Measurements from ENCODE around the gene UNG.
"Not testable (repeated sequence)": the region's sequence is repeated elsewhere in the genome, so short reads cannot be mapped to it uniquely, and the experiment has no call there.

Gene UNG

DNA sequence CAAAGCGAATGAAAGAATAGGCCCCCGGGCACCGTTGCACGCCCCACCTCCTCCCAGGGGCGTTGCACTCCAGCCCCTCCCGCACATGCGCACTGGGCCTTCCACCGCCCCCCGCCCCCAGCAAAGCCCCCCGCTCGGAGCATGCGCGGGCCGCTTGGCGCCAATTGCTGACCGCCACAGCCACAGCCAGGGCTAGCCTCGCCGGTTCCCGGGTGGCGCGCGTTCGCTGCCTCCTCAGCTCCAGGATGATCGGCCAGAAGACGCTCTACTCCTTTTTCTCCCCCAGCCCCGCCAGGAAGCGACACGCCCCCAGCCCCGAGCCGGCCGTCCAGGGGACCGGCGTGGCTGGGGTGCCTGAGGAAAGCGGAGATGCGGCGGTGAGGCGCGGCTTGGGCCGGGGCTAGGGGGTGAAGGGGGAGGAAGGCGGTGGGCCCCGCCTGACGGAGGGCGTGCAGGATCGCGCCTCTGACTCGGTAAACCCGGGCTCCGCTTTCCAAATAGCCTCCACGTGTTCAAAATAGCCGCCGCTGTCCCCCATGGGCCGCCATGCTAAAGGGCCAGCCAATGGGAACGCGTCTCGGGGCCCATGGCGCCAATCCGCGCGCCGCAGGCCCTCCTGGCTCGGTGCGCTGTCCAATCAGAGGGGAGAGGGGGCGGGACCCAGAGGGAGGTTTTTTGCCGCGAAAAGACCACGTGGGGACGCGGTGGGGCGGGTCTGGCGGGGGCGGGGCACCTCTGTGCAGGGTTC is at the start of gene UNG:
Gene UNG, plus strand, starts transcription at position 163 of the 748 bp plus-strand sequence. Its CDS starts 83 bp downstream, at position 246.
- DNase-seq (ENCODE audit: low read depth in 3 of 3) = peak; percentile 93 to 96 (median 96)

DNA sequence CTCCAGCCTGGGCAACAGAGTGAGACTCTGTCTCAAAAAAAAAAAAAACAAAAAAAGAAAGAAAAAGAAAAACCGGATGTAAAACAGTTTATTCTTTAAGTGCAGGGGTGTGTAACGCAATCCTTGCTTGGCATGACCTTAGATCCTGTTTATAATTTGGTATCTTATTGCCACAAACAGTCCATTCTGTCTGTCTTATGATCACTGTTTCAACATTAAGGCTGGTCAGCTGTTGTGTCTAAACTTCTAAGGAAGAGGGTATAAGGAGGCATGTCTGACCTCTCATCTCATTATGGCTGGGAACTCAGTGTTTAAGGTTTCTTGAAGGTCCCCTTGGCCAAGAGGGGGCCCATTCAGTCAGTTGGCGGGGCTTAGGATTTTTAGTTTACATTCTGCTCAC is 48.7 kb upstream of the UNG start:
- not testable (repeated sequence) for DNase-seq (ENCODE audit: low read depth in 3 of 3)

DNA sequence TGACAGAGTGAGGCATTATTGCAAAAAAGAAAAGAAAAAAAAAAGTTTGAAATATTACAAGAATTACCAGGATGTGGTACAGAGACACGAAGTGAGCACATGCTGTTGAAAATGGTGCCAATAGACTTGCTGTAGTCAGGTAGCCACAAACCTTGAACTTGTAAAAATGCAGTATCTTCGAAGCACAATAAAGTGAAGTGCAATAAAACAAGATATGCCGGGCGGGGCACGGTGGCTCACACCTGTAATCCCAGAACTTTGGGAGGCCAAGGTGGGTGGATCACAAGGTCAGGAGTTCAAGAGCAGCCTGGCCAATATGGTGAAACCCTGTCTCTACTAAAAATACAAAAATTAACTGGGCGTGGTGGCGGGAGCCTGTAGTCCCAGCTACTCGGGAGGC is 47.6 kb upstream of the UNG start:
- DNase-seq (ENCODE audit: low read depth in 3 of 3) = not testable (repeated sequence)

DNA sequence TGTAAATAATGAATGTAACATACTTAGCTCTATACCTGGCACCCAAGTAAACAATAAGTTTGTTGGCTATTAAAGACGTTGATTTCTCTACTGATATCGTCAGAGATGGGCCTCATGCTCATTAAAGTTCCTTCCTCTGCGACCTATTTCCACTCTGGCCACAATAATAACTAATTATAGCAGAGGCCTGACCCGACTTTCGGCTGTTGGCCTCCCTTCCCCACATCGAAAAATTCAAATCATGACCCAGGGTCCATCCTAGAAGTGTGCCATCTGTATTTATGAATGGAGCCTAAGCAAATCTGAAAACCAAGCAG is 45.3 kb upstream of the UNG start:
- no peak for DNase-seq (ENCODE audit: low read depth in 3 of 3)

DNA sequence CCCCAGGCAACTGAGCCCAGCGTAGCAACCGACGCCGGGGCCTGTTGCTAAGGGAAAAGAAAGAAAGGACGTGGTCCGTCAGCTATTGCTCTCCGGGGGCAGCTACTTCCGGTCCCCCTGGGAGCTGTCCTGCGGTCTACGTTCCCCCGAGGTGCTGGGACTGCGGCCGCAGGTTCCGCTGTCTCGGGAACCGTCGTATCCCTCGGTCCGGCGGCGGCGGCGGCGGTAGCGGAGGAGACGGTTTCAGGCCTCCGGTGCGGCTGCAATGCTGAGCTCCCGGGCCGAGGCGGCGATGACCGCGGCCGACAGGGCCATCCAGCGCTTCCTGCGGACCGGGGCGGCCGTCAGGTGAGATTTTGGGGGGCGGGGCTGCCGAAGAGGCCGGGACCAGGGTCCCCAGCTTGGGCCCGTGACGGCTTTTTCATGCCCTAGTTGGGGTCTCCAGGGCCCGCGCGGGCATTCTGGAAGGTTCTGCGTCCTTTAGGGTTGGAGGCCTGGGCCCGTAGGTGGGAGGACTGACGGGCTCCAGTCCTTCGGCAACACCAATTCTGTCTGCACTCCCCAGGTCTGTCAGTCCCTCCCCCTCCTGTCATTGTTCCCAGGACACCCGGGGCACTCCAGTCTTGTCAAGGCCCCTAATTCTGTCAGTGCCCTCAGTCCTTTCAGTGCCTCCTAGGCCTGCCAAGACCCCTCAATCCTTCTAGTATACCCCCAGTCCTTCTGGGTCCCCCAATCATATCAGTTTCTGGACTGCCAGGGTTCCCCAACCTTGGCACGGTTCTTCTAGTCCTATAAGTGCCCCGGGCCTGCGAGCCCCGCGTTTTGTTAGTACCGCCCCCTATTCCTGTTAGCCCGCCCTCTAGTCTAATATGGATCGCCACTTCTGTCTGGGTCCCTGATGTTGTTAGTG is 44.7 kb upstream of the UNG start, which contains the start of gene USP30:
Gene USP30, plus strand, starts transcription at position 163 of the 910 bp plus-strand sequence. Its CDS starts 103 bp downstream, at position 266.
- peak; percentile 71 to 82 (median 73) for DNase-seq (ENCODE audit: low read depth in 3 of 3)

DNA sequence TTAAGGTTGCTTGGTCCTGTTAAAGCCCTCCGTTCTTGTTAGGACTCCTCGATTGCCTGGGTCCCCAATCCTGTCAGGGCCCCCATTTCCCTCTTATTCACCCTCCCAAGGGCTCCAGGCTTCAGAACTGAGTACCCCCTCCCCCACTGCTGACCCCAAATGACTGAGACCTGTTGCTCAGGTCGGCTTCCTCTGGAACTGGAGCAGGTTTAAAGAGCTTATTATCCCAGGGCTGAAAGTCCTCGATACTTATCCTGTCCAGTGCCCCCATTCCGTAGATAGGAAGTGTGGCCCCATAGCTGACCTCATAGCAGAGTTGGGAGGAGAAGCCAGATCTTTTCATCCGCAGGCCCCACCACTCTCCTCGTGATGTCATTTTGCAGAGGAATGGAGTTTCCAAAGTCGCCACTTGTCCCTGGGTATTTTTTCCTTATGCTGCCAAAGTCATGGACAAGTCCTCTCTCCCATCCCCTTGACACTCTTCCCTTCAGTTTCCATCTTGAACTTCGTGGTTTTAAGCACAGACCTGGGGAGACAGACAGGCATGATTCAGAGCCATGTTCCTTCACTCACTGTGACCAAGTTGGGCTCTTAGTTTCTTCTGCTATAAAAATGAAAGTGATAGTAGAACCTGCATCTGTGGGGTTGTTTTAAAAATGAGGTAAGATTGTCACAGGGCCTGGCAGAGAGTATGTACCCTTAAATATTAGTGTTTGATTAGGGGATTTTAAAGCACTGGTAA is 43.8 kb upstream of the UNG start:
- DNase-seq (ENCODE audit: low read depth in 3 of 3) = peak; percentile 9 to 22 (median 17)

DNA sequence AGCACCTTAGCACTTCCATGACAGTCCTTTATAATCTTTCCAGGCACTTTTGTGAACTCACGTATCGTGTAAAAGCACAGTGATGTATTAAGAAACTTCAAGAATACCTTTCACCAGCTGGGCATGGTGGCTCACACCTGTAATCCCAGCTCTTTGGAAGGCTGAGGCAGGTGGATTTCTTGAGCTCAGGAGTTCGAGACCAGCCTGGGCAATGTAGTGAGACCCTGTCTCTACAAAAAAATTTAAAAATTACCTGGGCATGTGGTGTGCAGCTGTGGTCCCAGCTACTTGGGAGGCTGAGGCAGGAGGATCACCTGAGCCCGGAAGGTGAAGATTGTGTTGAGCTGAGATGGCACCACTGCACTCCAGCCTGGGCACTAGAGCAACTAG is 43.3 kb upstream of the UNG start:
- DNase-seq (ENCODE audit: low read depth in 3 of 3) = not testable (repeated sequence)

DNA sequence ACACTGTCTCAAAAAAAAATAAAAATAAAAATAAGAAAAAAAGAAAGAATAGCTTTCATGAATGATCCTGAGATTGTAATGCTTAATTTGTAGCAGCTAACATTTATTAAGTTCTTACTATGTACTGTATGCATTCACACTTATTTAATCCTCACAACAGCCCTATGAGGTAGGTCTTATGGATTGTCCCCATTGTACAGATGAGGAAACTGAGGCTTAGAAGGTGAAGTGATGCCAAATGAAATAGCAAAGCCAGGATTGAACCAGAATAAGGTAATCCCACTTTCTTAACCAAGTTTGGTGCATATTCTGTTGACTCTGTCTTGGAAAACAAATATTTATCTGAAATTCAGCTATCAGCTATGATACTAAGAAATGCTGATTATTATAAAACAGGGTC is 42.9 kb upstream of the UNG start:
- DNase-seq (ENCODE audit: low read depth in 3 of 3) = no peak

DNA sequence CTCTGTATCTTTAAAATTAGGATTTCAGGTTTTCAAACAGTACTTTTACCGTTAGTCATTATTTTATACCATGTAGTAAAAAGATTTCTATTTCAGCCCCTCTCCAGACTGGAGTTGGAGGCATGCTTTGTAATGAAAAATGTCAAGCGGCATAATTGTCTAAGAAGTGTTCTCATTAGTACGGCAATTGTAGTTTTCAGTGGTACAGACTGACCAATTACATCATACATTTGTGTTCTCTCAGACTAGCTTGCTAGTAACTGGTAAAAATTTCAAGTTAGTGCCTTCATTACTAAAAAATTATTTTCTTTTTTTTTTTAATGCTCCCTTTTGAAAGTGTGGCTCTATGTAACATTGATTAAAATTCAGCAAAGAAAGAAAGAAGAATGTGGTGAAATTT is 40.5 kb upstream of the UNG start:
- DNase-seq (ENCODE audit: low read depth in 3 of 3) = no peak

DNA sequence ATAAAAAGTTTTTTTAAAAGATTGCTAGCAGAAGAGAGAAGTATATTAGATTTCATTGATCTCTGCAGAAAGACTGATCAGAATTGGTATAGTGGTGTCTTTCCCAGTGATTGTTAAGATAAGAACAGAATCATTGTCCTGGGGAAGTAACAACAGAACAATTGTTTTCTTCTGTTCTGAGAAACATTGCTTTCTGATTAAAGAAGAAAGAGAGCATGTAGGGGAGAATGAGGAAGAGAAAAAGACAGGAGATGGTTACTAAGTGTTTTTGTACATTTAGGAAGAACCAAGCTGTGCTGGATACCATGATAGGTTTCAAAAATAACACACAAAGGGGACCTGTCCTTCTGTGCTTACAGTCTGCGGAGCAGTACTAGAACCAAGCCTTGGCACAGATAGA is 40.0 kb upstream of the UNG start:
- no peak for DNase-seq (ENCODE audit: low read depth in 3 of 3)

DNA sequence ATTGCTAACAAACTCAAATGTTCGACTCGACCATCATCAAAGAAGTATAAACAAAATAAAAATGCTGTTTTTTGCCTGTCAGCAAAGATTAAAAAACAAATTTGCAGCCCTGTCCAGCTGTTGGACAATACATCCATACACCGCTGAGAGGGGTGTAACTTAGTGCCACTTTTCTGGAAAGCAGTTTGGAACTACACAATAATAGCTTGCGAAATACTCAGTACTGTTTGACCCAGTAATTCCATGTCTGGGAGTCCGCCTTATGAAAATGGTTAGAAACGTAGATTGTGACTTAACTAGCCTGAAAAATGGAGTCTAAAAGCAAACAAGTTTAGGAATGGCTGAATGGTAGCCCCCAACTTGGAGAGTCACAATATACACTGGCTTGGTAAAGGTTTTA is 38.6 kb upstream of the UNG start:
- no peak for DNase-seq (ENCODE audit: low read depth in 3 of 3)

DNA sequence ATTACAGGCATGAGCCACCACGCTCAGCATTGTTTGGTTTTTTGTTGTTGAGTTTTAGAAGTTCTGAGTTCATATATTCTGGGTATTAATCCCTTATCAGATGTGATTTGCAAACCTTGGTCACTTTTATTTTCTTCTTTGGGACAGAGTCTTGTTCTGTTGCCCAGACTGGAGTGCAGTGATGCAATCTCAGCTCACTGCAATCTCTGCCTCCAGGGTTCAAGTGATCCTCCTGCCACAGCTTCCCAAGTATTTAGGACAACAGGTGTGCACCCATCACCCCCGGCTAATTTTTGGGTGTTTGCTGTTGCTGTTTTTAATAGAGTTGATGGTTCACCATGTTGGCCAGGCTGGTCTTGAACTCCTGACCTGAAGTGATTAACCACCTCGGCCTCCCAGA is 33.3 kb upstream of the UNG start:
- DNase-seq (ENCODE audit: low read depth in 3 of 3) = no peak

DNA sequence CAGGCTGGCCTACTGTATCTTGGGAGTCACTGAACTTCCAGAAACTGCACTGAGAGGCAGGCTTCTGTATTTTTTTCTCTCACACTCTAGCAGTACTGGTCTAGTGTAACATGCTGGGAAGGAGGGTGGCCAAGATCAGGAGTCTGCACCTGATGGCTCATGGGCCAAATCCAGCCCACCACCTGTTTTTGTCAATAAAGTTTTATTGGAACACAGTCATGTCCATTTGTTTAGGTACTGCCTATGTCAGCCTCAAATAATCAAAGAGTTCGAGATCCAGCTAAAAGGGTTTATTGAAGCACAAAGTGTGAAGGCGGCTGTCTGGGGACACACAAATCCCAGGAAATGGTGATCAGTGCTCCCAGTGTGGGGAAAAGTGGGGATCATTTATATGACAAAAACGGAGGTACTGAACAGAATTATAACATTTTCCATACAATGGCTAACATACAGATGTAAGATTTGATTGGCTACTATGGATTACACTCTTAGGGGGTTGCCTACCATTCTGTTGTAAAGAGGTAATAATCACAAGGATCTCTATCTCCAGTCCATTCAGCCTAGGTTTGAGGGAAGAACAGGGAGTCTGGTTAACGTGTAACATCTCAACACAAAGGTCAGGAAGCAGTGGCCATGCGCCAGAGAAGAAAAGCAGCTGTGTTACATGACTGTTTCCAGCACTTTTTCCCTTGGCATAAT is 32.1 kb upstream of the UNG start:
- no peak for DNase-seq (ENCODE audit: low read depth in 3 of 3)

DNA sequence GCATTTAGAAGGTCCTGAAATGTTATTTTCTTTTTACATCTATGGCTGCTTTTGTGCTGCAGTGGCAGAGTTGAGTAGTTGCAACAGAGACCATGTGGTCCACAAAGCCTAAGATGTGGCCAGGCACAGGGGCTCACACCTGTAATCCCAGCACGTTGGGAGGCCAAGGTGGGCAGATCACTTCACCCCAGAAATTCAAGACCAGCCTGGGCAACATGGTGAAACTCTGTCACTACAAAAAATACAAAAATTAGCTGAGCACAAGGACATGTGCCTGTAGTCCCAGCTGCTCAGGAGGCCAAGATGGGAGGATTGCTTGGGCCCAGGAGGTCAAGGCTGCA is 31.6 kb upstream of the UNG start:
- no peak for DNase-seq (ENCODE audit: low read depth in 3 of 3)

DNA sequence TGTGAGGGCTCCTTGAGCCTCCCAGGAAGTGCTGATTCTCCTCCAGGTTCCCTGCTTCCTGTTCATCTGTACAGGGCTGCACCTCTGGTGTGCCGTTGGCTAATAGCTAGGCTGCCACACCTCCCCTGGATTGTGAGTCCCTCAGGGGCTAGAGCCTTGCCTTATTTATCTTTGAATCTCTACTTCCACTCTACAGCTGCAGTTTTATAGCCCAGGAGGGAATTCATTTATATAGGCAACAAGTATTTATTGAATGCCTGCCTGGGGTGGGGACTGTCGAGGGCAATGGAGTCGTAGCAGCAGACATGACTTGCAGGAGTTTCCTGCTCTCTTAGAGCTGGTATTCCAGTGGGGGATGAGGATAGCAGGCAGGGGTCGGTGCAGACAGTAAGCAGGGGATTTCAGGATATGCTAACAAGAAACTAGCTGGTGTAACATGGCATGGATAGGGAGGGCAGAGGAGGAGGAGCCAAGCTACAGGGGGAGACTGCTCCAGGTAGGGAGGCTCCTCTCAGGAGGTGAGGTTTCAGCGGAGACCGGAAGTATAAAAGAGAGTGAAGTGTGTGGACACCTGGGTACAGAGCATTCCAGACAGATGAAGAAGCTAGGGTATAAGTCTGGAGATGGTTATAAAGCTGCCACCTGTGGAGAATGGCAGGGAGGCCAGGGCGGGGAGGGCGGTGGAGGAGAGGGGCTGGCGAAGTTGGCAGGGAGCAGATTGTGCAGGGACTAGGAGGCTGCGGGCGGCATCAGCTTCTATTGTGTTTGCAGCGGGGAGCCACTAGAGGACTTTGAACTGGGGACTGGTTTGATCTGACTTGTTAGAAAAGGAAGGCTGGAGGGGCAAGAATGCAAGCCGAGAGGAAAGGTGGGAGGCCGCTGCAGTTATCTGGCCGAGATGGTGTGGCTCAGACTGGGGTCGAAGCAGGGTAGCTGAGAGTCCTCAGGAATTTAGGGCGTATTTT is 27.8 kb upstream of the UNG start:
- DNase-seq (ENCODE audit: low read depth in 3 of 3) = no peak

DNA sequence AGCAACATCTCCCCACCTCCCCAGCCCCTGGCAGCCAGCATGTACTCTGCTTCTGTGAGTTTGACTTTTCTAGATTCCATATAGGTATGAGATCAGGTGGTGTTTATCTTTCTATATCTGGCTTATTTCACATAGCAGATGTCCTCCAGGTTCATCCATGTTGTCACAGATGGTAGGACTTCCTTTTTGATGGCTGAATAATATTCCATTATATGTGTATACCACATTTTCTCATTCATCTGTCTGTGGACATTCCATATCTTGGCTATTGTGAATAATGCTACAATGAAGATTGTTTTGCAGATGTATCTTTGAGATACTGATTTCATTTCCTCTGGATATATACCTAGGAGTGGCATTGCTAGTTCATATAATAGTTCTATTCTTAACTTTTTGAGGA is 22.5 kb upstream of the UNG start:
- DNase-seq (ENCODE audit: low read depth in 3 of 3) = no peak

DNA sequence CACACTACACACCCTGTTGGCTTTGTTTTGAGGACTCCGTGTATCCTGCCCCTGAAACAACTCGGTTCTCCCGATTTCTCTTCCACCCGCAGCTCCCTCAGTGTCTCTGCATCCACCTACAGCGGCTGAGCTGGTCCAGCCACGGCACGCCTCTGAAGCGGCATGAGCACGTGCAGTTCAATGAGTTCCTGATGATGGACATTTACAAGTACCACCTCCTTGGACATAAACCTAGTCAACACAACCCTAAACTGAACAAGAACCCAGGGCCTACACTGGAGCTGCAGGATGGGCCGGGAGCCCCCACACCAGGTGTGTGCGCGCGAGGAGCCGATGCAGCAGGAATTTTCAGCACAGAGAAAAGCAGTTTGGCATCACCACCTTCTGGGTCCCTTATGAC is 14.6 kb upstream of the UNG start:
- DNase-seq (ENCODE audit: low read depth in 3 of 3) = no peak

DNA sequence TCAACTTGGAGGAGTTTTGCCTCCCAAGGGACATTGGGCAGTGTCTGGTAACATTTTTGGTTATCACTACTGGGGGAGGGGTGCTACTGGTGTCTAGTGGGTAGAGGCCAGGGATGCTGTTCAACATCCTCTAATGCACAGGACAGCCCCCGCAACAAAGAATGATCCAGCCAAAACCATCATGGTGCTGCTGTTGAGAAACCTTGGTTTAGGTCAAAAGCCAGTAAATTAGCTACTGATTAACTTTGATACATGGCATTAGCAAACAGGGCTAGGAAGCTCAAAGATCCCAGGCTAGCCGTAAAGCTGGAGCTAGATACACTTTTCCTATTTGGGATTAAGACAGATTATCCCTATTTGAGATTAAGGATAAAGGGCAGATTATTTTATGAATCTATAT is 13.0 kb upstream of the UNG start:
- DNase-seq (ENCODE audit: low read depth in 3 of 3) = no peak

DNA sequence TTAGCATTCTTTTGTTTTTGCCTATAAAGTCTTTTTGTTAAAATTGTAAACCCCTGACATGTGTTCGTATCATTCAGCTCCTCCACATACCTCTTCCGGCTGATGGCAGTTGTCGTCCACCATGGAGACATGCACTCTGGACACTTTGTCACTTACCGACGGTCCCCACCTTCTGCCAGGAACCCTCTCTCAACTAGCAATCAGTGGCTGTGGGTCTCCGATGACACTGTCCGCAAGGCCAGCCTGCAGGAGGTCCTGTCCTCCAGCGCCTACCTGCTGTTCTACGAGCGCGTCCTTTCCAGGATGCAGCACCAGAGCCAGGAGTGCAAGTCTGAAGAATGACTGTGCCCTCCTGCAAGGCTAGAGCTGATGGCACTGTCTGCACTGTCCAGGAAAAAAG is 11.8 kb upstream of the UNG start:
- no peak for DNase-seq (ENCODE audit: low read depth in 3 of 3)

DNA sequence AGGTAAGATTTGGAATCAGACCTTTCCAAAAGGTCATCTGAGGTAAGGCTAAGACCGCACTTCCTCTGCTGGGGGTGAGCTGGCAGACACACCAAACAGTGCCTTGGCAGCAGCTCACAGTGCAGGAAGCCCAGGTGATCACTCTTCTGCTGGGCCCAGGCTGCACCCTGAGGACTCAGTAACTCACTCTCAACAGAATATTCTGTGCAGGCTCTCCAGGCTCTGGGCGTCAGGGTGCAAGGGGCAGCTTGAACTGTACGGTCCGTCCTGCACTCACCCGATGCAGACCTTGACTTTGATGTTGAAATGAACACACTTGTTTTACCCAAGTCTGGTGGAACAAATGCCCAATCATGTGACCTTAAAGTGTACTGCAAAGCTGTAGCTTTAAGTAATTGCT is 10.1 kb upstream of the UNG start:
- DNase-seq (ENCODE audit: low read depth in 3 of 3) = no peak

DNA sequence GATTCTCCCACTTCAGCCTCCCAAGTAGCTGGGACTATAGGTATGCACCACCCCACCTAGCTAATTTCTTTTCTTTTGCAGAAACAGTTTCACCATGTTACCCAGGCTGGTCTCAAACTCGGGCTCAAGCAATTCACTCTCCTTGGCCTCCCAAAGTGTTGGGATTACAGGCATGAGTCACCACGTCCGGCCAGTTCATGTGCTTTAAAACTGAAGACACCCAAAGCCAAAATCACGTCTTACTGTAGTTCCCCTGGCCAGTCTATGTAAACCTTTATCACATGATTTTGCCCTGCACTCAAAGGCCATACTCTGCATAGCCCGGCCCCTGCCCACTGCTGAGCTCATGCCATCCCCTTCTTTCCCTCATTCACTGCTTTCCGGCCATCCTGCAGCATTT is 8.6 kb upstream of the UNG start:
- DNase-seq (ENCODE audit: low read depth in 3 of 3) = no peak

Data from stimulated activated CD4-positive, alpha-beta T cell treated with anti-CD3 and anti-CD28 coated beads, TNF-alpha, amount 100 ng/mL, for 24 hours (primary cell).